Spleen (tissue), 11 donors: ENCODE measurements around the gene NOTCH3. TPM values are rescaled to one million over a fixed set of nuclear protein-coding genes. Genes with fewer than 3 reads are reported as not detected.
A peak's percentile ranks its signal among the peaks of the same experiment; 100 is the strongest.

Source experiments
- DNase-seq: peaks from one replicate; pipeline ENCODE4 v3.0.0-alpha.2; 2020
- H3K27ac ChIP-seq, 8 donors: fragments of 200-600 bp; sonication (generic) in 7 of 8; 1 replicate in 4 of 8; 2 replicates in 4 of 8; pipeline versions ENCODE4 v1.5.0 to v1.8.0; 2016 to 2021; ENCODE audit warnings: inconsistent platforms in 4 of 8, mild to moderate bottlenecking in 4 of 8, moderate library complexity in 1 of 8
- H3K27me3 ChIP-seq, 7 donors: fragments of 200-600 bp; sonication (generic) in 6 of 7; replicated peaks in 1 of 7; 1 replicate in 4 of 7; 2 replicates in 3 of 7; pipeline versions ENCODE4 v1.5.0 to v1.8.0; 2016 to 2021; ENCODE audit warnings: inconsistent platforms in 3 of 7, mild to moderate bottlenecking in 1 of 7
- H3K36me3 ChIP-seq, 6 donors: fragments of 200-600 bp; sonication (generic) in 5 of 6; 1 replicate in 4 of 6; 2 replicates in 2 of 6; pipeline versions ENCODE4 v1.5.0 to v1.8.0; 2016 to 2021; ENCODE audit warnings: inconsistent platforms in 2 of 6
- H3K4me1 ChIP-seq, 6 donors: fragments of 200-600 bp; sonication (generic) in 5 of 6; 1 replicate in 3 of 6; 2 replicates in 3 of 6; pipeline versions ENCODE4 v1.5.0 to v1.8.0; 2016 to 2021; ENCODE audit warnings: inconsistent platforms in 3 of 6
- H3K4me3 ChIP-seq, 8 donors: fragments of 200-600 bp; sonication (generic) in 7 of 8; 1 replicate in 4 of 8; 2 replicates in 4 of 8; pipeline versions ENCODE4 v1.5.0 to v1.8.0; 2016 to 2021; ENCODE audit warnings: inconsistent platforms in 4 of 8, mild to moderate bottlenecking in 4 of 8, moderate library complexity in 2 of 8
- H3K9me3 ChIP-seq, 8 donors: fragments of 200-600 bp; sonication (generic) in 7 of 8; 1 replicate in 4 of 8; 2 replicates in 4 of 8; pipeline versions ENCODE4 v1.5.0 to v1.8.0; 2016 to 2021; ENCODE audit warnings: inconsistent platforms in 4 of 8
- POLR2A ChIP-seq, 3 donors: fragments of 450-650 bp; IDR thresholded peaks; one replicate each; pipeline ENCODE4 v1.5.1; 2017; ENCODE audit warnings: antibody characterized with exemption in 3 of 3, mild to moderate bottlenecking in 1 of 3
- POLR2AphosphoS5 ChIP-seq, 3 donors: sonication (generic); formaldehyde crosslinking; IDR thresholded peaks; one replicate each; pipeline ENCODE4 v1.5.1; 2017; ENCODE audit warnings: antibody characterized with exemption in 3 of 3
- WGBS, 5 donors: extraction: QIAGEN DNeasy Blood & Tissue Kit in 3 of 5; methylation state at CpG; one replicate each; pipeline versions ENCODE4 v1.1.5 to v1.1.7; 2013 to 2018; 5-methylcytosine and 5-hydroxymethylcytosine counted together
- intact Hi-C: fragments of 100-400 bp; cut with DNase I; formaldehyde crosslinking; loops from one replicate; pipeline ENCODE4 v1.15.0; 2023; ENCODE audit warnings: low total_unique reads
- polyA plus RNA-seq, 3 donors: library from polyadenylated mRNA; stranded (reverse); fragments of 200-250 nt; gene quantifications; one replicate each; pipeline ENCODE4 v1.2.1, GENCODE V29; 2013
- total RNA-seq, 7 donors: library from RNA; depleted of rRNA in 3 of 7; stranded (reverse); fragments of >200 nt in 3 of 7; fragmentation: NEBNext Ultra II Directional in 4 of 7; extraction: Animal tissue kit (Norgen Biotek cat#: 25700) in 4 of 7; gene quantifications; one replicate each; pipeline versions ENCODE4 v1.1.0 to v1.2.1, GENCODE V29; 2016 to 2021
- TF ChIP-seq, protein P1 (sequence below), 11 experiments: fragments of 200-600 bp in 7 of 11; fragments of 450-650 bp in 4 of 11; sonication (generic) in 4 of 11; IDR thresholded peaks in 8 of 11; conservative IDR thresholded peaks in 3 of 11; 1 replicate in 7 of 11; 2 replicates in 4 of 11; pipeline versions ENCODE4 v1.4.0 to v1.8.0; 2016 to 2021; ENCODE audit warnings: antibody characterized with exemption in 11 of 11, inconsistent platforms in 4 of 11, mild to moderate bottlenecking in 1 of 11
- donor health status: healthy with polysubstance abuse.
- donor health status: DM: no; HTN: no; CAD: no; lungs with moderate emphysema.
- donor health status: DM: no; HTN: no; CAD: no.
- donor health status: Bipolar disorder and iron deficiency.
- donor health status: healthy.
- donor health status: DM: no; HTN: no; CAD: no.
- donor health status: DM: yes; HTN: yes; CAD: no.

Gene NOTCH3
- total and polyA plus RNA-seq, 10 donors = 1.4 to 94.9 (median 58.2) TPM

DNA sequence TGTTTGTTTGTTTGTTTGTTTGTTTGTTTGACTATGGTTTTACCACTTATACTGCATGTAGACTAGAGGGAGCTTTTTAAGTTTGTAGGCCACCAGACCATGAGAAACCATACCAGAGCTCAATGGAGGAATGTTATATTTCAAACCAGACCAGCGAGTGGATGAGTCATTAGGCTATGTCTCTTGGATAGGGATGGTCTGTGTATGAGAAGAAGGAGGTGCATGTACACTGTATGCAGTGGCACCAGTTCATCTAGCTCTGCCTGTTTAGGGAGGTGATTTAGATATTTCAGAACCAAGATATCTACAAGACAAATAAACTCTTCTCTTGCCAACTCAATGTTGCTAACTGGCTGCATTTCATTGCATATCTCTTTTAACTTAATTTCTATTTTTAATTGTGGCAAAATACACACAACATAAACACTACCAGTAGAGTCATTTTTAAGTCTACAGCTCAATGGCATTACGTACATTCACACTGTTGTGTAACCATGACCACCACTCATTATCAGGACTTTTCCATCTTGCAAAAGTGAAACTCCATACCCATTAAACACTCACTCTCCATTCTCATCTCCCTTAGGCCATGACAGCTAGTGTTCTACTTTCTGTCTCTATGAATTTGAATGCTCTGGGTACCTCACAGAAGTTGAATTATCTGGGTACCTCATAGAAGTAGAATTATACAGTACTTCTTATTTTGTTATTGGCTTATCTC, 64.4 kb downstream of the NOTCH3 start:
- no peaks in the 10 kb centered on the region for H3K4me1 ChIP-seq
- 76 to 90% (median 78%) methylated on average over 2 of the region's 2 CpGs for WGBS, 5 donors
- H3K9me3 ChIP-seq = peaks cover 0 to 20% (median 15%) of the 10 kb centered on the region in 8 donors
- intact Hi-C loops = no loop called here
- H3K36me3 ChIP-seq = no peaks in the 10 kb centered on the region
- no peak overlapping the region for H3K27ac ChIP-seq
- H3K27me3 ChIP-seq = peaks cover 0 to 33% (median 0%) of the 10 kb centered on the region in 7 donors
- H3K4me3 ChIP-seq = no peak overlapping the region
- no peak for DNase-seq
- TF ChIP-seq POLR2AphosphoS5 (IDR thresholded peaks at IDR 0.05) = no peak

DNA sequence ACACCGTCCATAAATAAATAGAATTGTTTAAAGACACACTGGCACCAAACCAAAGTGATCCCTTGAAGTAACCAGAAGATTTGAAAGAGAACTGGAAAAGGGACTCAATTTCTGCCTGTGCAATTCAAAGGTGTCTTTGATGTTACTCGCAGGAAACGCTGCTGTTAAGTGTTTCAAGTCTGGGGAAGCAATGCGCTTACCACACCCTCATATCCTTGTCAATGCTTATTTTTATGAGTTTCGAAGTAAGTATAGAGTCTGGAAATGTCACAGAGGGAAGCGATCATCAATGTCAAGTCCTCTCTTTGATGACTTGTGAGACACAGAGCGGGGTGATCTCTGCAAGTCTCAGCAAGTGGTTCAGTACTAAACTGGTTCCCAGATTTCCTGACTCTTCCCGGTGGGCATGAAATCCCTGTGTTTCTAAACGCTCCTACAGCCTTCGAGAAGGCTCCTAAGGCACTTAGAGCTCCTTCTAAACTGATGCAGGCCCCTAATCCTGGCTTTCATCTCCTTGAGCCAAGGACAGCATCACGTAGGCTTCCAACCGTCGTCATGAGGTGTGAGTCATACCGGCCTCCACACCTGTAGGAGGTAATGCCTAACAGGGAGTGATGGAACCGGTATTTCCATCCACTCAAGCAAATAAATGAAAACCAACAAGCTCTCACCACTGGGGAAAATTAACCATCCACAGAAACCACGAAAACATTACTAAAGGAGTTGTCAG, 70.8 kb downstream of the NOTCH3 start:
- TF ChIP-seq POLR2A (IDR thresholded peaks at IDR 0.05) (no peak), POLR2AphosphoS5 (IDR thresholded peaks at IDR 0.05) (no peak)
- TF ChIP-seq, protein P1, sequence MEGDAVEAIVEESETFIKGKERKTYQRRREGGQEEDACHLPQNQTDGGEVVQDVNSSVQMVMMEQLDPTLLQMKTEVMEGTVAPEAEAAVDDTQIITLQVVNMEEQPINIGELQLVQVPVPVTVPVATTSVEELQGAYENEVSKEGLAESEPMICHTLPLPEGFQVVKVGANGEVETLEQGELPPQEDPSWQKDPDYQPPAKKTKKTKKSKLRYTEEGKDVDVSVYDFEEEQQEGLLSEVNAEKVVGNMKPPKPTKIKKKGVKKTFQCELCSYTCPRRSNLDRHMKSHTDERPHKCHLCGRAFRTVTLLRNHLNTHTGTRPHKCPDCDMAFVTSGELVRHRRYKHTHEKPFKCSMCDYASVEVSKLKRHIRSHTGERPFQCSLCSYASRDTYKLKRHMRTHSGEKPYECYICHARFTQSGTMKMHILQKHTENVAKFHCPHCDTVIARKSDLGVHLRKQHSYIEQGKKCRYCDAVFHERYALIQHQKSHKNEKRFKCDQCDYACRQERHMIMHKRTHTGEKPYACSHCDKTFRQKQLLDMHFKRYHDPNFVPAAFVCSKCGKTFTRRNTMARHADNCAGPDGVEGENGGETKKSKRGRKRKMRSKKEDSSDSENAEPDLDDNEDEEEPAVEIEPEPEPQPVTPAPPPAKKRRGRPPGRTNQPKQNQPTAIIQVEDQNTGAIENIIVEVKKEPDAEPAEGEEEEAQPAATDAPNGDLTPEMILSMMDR (IDR thresholded peaks at IDR 0.05 in 8 of 11, conservative IDR thresholded peaks at IDR 0.05 in 3 of 11) = no peak
- peaks cover 0 to 31% (median 0%) of the 10 kb centered on the region in 7 donors for H3K27me3 ChIP-seq
- no peaks in the 10 kb centered on the region for H3K36me3 ChIP-seq
- no peak overlapping the region for H3K27ac ChIP-seq
- 66 to 72% (median 69%) methylated on average over 16 of the region's 16 CpGs for WGBS, 5 donors
- no peak overlapping the region for H3K4me3 ChIP-seq
- H3K4me1 ChIP-seq = peaks cover 0 to 11% (median 6%) of the 10 kb centered on the region in 6 donors
- H3K9me3 ChIP-seq = no peaks in the 10 kb centered on the region
- no peak for DNase-seq
- intact Hi-C loops = no loop called here

DNA sequence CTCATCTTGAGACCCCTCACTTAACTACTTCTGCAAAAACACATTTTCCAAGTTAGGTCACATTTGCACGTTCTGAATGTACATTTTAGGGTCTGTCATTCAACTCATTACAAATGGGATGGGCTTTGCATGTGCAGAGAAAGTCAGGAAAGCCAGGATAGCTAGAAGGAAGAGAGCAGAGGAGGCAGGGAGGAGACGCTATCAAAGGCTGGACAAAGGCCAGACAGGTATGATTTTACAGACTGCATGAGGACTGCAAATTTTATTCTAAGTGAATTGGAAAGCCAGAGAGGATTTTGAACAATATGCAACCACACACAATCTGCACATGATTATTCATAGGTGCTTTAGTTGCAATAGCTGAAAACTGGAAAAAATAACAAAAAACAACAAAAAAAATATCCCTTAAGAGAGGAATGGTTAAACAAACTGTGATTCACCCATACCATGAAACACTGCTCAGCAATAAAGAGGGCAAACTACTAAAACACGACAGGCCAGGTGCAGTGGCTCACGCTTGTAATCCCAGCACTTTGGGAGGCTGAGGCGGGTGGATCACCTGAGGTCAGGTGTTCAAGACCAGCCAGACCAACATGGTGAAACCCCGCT, 72.5 kb downstream of the NOTCH3 start:
- Histone ChIP-seq H3K4me3 (no peak overlapping the region), H3K27ac (no peak overlapping the region), H3K27me3 (peaks cover 0 to 25% (median 0%) of the 10 kb centered on the region in 7 donors), H3K36me3 (peaks cover 0 to 3% (median 0%) of the 10 kb centered on the region in 6 donors), H3K4me1 (peaks cover 0 to 29% (median 21%) of the 10 kb centered on the region in 6 donors), H3K9me3 (no peaks in the 10 kb centered on the region)
- TF ChIP-seq POLR2A (IDR thresholded peaks at IDR 0.05) (no peak), POLR2AphosphoS5 (IDR thresholded peaks at IDR 0.05) (no peak)
- TF ChIP-seq, protein P1 (IDR thresholded peaks at IDR 0.05 in 8 of 11, conservative IDR thresholded peaks at IDR 0.05 in 3 of 11) = no peak
- intact Hi-C loops = no loop called here
- WGBS, 5 donors = 79 to 92% (median 86%) methylated on average over 6 of the region's 6 CpGs
- DNase-seq = no peak

DNA sequence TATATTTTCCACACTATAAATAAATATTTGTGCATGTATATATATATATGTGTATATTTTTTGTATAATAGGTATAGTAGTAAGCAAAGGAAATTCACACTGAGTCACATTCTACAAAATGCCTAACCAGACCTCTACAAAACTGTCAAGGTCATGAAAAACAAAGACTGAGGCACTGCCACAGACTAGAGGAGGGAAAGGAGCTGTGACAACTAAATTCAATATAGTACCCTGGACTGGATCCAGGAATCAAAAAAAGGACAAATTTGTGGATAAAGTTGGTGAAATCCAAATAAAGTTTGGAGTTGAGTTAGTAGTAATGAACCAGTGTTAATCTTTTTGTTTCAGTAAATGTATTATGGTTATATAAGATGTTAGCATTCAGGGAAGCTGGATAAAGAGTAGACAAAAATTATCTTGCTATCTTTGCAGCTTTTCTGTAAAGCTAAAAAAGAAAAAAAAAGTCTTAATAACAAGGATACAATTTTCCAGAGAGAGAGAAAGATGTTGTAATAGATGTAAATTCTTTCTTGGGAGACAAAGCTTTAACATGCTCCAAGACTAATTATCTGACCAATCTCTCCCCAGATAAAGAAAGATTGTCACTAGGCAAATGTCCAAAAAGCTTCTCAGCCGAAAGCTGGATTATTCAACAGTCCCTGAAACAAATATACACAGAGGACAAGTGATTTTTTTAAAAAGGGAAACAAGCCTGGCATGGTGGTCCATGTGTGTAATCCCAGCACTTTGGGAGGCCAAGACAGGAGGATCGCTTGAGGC, 74.5 kb downstream of the NOTCH3 start:
- Histone ChIP-seq H3K36me3 (peaks cover 0 to 22% (median 15%) of the 10 kb centered on the region in 6 donors), H3K9me3 (no peaks in the 10 kb centered on the region), H3K27me3 (peaks cover 0 to 21% (median 0%) of the 10 kb centered on the region in 7 donors), H3K27ac (peak overlapping the region; percentile 23 to 96 (median 93)), H3K4me1 (peaks cover 0 to 30% (median 21%) of the 10 kb centered on the region in 6 donors), H3K4me3 (peak overlapping the region in 7 of 8 donors; percentile 59 to 90 (median 82))
- intact Hi-C loops = no loop called here
- DNase-seq = no peak
- 82 to 88% (median 84%) methylated on average over 2 of the region's 2 CpGs for WGBS, 5 donors
- TF ChIP-seq, protein P1 (IDR thresholded peaks at IDR 0.05 in 8 of 11, conservative IDR thresholded peaks at IDR 0.05 in 3 of 11) = no peak
- TF ChIP-seq POLR2AphosphoS5 (IDR thresholded peaks at IDR 0.05) (no peak), POLR2A (IDR thresholded peaks at IDR 0.05) (no peak)
